DOHH2 (cell line): Measurements from ENCODE around the gene RERG.

Experiments used
- H3F3A ChIP-seq: fragments of 200-600 bp; sonication (generic), shearing (Covaris generic); 2 replicates; pipeline ENCODE4 v1.6.0; 2016; ENCODE audit warnings: antibody characterized with exemption, mild to moderate bottlenecking; ENCODE audit not compliant: control insufficient read depth, insufficient read depth
- H3K27ac ChIP-seq: fragments of 200-600 bp; sonication (generic); 2 replicates; pipeline ENCODE4 v1.5.1; 2014; ENCODE audit warnings: low read depth, mild to moderate bottlenecking, low read length, moderate library complexity
- H3K27me3 ChIP-seq: fragments of 200-600 bp; sonication (generic); 2 replicates; pipeline ENCODE4 v1.6.1; 2014; ENCODE audit warnings: mild to moderate bottlenecking, low read length, mixed read lengths; ENCODE audit not compliant: control insufficient read depth
- H3K36me3 ChIP-seq: fragments of 200-600 bp; sonication (generic); 2 replicates; pipeline ENCODE4 v1.6.1; 2014; ENCODE audit warnings: mild to moderate bottlenecking, low read length, moderate library complexity, mixed read lengths; ENCODE audit not compliant: control insufficient read depth
- H3K4me1 ChIP-seq: fragments of 200-600 bp; sonication (generic); 2 replicates; pipeline ENCODE4 v1.6.1; 2014; ENCODE audit warnings: mild to moderate bottlenecking, low read length, mixed read lengths; ENCODE audit not compliant: control insufficient read depth
- H3K4me2 ChIP-seq: fragments of 200-600 bp; sonication (generic); 2 replicates; pipeline ENCODE4 v1.6.0; 2014; ENCODE audit warnings: mild to moderate bottlenecking, low read length, moderate library complexity
- H3K4me3 ChIP-seq: fragments of 200-600 bp; sonication (generic); 2 replicates; pipeline ENCODE4 v1.5.1; 2014; ENCODE audit warnings: mild to moderate bottlenecking, low read length, mixed read lengths
- H3K79me2 ChIP-seq: fragments of 200-600 bp; sonication (generic); 2 replicates; pipeline ENCODE4 v1.6.1; 2014; ENCODE audit warnings: mild to moderate bottlenecking, low read length, mixed read lengths; ENCODE audit not compliant: control insufficient read depth
- H3K9me2 ChIP-seq: fragments of 200-600 bp; sonication (generic); replicated peaks from 2 replicates; pipeline ENCODE4 v1.6.1; 2014; ENCODE audit warnings: mild to moderate bottlenecking, low read length, mixed read lengths; ENCODE audit not compliant: control insufficient read depth
- H3K9me3 ChIP-seq: fragments of 200-600 bp; sonication (generic); 2 replicates; pipeline ENCODE4 v1.6.1; 2014; ENCODE audit warnings: antibody characterized with exemption, low read length, mixed read lengths; ENCODE audit not compliant: control insufficient read depth, insufficient read depth
- H4K20me1 ChIP-seq: fragments of 200-600 bp; sonication (generic); 2 replicates; pipeline ENCODE4 v1.6.0; 2014; ENCODE audit warnings: low read depth, mild to moderate bottlenecking, antibody characterized with exemption, low read length, moderate library complexity; ENCODE audit not compliant: control insufficient read depth, insufficient read depth
- CTCF ChIP-seq: fragments of 200-600 bp; sonication (generic); IDR thresholded peaks from one replicate; pipeline ENCODE4 v1.5.1; 2014; ENCODE audit warnings: antibody characterized with exemption, mild to moderate bottlenecking, low read depth, low read length; ENCODE audit not compliant: poor library complexity, severe bottlenecking
- EZH2phosphoT487 ChIP-seq: fragments of 200-600 bp; sonication (generic); IDR thresholded peaks from 2 replicates; pipeline ENCODE4 v1.6.1; 2017; ENCODE audit warnings: borderline replicate concordance, mild to moderate bottlenecking, antibody characterized with exemption, low read length, moderate library complexity, mixed read lengths

RERG gene

GRCh38 chr12:15192720-15193119 lies 28.5 kb downstream of the RERG start:
- Histone ChIP-seq H4K20me1 (no peaks in the 10 kb centered on the region), H3K4me3 (no peak overlapping the region), H3K27ac (no peak overlapping the region), H3K9me2 (no peaks in the 10 kb centered on the region), H3K36me3 (no peaks in the 10 kb centered on the region), H3K27me3 (peaks cover 6% of the 10 kb centered on the region; the same call in 1 of the 2 replicates), H3K79me2 (no peaks in the 10 kb centered on the region), H3F3A (no peaks in the 10 kb centered on the region), H3K9me3 (no peaks in the 10 kb centered on the region), H3K4me2 (no peak overlapping the region), H3K4me1 (no peaks in the 10 kb centered on the region)
- TF ChIP-seq EZH2phosphoT487 (no peak), CTCF (no peak)

GRCh38 chr12:15188127-15188526 lies 33.1 kb downstream of the RERG start:
- Histone ChIP-seq H3K4me2 (no peak overlapping the region), H3K27me3 (no peaks in the 10 kb centered on the region), H3K79me2 (no peaks in the 10 kb centered on the region), H3F3A (no peaks in the 10 kb centered on the region), H3K27ac (no peak overlapping the region), H3K36me3 (no peaks in the 10 kb centered on the region), H3K9me2 (no peaks in the 10 kb centered on the region), H3K9me3 (no peaks in the 10 kb centered on the region), H4K20me1 (no peaks in the 10 kb centered on the region), H3K4me3 (no peak overlapping the region), H3K4me1 (peaks cover 7% of the 10 kb centered on the region)
- TF ChIP-seq EZH2phosphoT487 = no peak
- TF ChIP-seq CTCF = no peak

- Histone ChIP-seq H3K9me2 (no peaks in the 10 kb centered on the region), H3K36me3 (no peaks in the 10 kb centered on the region), H3F3A (no peaks in the 10 kb centered on the region), H3K4me1 (peaks cover 7% of the 10 kb centered on the region), H3K79me2 (no peaks in the 10 kb centered on the region), H3K27me3 (no peaks in the 10 kb centered on the region), H3K4me2 (no peak overlapping the region), H4K20me1 (no peaks in the 10 kb centered on the region), H3K27ac (no peak overlapping the region), H3K9me3 (no peaks in the 10 kb centered on the region), H3K4me3 (no peak overlapping the region)
- TF ChIP-seq CTCF (no peak), EZH2phosphoT487 (no peak)
These were observed 34.6 kb downstream of the RERG start for GRCh38 chr12:15186597-15186996.

GRCh38 chr12:15184484-15184883 lies 36.7 kb downstream of the RERG start:
- no peak overlapping the region for H3K4me2 ChIP-seq
- no peak overlapping the region for H3K4me3 ChIP-seq
- no peaks in the 10 kb centered on the region for H3K79me2 ChIP-seq
- TF ChIP-seq CTCF (no peak), EZH2phosphoT487 (no peak)
- no peaks in the 10 kb centered on the region for H3K27me3 ChIP-seq
- no peaks in the 10 kb centered on the region for H4K20me1 ChIP-seq
- peaks cover 7% of the 10 kb centered on the region for H3K4me1 ChIP-seq
- no peak overlapping the region for H3K27ac ChIP-seq
- no peaks in the 10 kb centered on the region for H3K36me3 ChIP-seq
- H3F3A ChIP-seq = no peaks in the 10 kb centered on the region
- H3K9me2 ChIP-seq = no peaks in the 10 kb centered on the region
- no peaks in the 10 kb centered on the region for H3K9me3 ChIP-seq
